GM12875 (cell line): ENCODE results near the gene FETUB.
"Not testable (repeated sequence)": the region's sequence is repeated elsewhere in the genome, so short reads cannot be mapped to it uniquely, and the experiment has no call there.

ENCODE experiments used
- H3K4me3 ChIP-seq: one replicate; pipeline ENCODE4 v1.5.1; 2011; ENCODE audit warnings: low read depth, low read length, control low read depth
- TF ChIP-seq, protein P1 (sequence below): IDR thresholded peaks from 2 replicates; pipeline ENCODE4 v1.5.1; 2011; ENCODE audit warnings: low read depth, mild to moderate bottlenecking, control low read depth, inconsistent platforms, low read length, moderate library complexity, borderline replicate concordance; ENCODE audit not compliant: insufficient read depth

The FETUB gene

DNA sequence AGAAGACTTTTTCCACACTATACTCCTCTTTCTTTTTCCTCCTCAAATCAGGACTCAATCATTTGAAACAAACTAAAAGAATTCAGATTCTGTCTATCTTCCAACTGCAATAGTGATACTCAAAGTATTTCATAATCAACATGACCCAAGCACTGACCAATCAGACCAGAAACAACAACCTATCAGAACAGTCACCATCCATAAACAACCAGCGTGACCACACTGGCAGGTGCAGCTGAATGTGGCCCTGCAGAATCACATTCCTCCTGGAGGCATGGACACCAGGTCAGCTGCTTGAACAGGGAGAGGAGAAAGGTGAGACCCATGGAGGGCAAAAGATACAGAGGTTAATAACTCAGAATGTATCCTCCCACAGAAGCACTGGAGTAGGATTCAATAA, 39.0 kb downstream of the FETUB start:
- H3K4me3 ChIP-seq, result no peak overlapping the region
- TF ChIP-seq, protein P1, sequence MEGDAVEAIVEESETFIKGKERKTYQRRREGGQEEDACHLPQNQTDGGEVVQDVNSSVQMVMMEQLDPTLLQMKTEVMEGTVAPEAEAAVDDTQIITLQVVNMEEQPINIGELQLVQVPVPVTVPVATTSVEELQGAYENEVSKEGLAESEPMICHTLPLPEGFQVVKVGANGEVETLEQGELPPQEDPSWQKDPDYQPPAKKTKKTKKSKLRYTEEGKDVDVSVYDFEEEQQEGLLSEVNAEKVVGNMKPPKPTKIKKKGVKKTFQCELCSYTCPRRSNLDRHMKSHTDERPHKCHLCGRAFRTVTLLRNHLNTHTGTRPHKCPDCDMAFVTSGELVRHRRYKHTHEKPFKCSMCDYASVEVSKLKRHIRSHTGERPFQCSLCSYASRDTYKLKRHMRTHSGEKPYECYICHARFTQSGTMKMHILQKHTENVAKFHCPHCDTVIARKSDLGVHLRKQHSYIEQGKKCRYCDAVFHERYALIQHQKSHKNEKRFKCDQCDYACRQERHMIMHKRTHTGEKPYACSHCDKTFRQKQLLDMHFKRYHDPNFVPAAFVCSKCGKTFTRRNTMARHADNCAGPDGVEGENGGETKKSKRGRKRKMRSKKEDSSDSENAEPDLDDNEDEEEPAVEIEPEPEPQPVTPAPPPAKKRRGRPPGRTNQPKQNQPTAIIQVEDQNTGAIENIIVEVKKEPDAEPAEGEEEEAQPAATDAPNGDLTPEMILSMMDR, result no peak

DNA sequence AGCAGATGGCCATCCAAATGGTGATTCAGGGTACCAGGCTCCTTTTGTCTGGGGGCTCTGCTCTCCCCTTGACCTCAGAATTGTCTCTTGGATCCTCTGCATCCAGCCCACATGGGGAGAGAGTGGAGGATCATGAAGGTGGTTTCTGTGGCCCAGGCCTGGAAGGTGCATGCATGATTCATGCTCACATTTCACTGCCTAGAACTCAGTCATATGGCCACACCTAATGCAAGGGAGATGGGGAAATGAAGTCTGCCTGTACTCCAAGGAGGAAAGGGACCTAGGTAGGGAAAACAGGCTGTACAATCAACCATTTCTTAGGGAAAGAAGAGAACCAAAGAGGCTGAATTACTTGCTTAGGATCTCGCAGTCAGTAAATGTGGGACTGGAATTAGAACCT, 40.7 kb downstream of the FETUB start:
- H3K4me3 ChIP-seq, result no peak overlapping the region
- TF ChIP-seq, protein P1, result no peak

DNA sequence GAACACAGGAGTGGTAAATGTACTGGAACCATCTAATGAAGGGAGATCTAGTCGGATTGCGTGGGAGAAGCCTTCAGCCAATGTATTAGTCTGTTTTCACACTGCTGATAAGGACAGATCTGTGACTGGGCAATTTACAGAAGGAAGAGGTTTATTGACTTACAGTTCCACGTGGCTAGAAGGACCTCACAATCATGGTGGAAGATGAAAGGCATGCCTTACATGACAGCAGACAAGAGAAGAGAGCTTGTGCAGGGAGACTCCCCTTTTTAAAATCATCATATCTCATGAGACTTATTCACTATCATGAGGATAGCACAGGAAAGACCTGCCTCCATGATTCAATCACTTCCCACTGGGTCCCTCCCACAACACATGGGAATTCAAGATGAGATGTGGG, 42.6 kb downstream of the FETUB start:
- no peak overlapping the region for H3K4me3 ChIP-seq
- TF ChIP-seq, protein P1, result no peak

DNA sequence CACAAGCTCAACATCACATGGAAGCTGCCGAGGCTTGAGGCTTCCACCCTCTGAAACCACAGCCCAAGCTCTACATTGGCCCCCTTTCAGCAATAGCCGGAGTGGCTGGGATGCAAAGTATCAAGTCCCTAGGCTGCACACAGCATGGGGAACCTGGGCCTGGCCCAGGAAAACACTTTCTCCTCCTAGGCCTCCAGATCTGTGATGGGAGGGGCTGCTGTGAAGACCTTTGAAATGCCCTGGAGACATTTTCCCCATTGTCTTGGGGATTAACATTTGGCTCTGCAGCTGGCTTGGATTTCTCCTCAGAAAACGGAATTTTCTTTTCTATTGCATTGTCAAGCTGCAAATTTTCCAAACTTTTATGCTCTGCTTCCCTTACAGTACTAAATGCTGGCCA, 43.8 kb downstream of the FETUB start:
- H3K4me3 ChIP-seq, result no peak overlapping the region
- TF ChIP-seq, protein P1, result no peak

DNA sequence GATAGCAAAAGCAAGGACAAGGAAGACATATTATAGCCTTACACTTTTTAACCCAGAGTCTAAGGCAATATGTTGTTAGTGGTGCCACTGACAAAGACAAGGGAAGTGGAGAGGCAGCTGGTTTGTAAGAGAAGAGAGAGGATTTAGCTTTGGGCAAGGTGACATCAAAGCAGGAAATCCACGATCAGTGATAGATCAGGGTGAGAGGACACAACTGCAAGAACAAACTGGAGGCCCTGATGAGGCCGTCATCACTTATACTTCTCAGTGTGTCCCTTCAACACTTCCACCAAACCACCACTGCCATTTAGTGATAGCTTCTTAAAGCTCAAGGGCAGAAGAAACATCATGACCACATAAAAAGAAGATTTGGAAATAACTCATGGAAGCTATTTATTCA, 46.3 kb downstream of the FETUB start:
- not testable (repeated sequence) for H3K4me3 ChIP-seq

DNA sequence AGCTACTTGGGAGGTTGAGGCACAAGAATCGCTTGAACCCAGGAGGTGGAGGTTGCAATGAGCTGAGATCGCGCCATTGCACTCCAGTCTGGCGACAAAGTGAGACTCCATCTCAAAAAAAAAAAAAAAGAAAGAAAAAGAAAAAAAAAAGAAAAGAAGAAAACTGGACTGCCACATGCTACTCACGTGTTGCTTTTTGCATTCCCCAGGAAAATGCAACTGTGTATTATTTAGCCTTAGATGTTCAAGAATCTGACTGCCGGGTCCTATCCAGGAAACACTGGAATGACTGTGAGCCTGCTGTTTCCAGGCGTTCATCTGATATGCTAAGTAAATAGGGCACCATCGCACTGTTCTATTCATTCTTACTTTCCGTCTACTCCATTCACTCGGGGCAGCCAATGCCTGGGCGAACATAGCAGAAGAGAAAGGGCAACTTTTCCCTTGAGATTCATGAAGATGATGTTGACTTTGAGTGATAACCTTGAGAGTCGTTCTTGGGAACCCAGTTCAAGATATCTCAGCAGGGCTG, 47.0 kb downstream of the FETUB start:
- no peak overlapping the region for H3K4me3 ChIP-seq
- TF ChIP-seq, protein P1, result no peak

DNA sequence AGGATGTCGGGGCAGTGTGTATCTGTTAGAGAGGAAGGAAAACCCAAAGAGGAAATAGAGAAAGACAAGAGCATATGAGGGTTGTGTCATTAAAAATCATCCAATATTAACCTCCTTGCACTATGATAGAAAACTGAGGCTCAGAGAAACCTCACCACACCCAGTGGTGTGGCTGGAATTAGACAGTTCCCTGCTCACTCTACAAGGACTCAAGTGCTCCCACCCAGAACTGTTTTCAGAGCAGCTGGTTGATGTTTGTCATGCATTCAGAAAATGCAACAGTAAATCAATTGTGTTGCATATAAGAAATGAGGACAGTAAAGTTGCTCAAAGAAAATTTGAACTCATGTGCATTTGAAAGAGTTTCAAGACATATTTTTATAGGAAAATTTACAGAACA, 50.1 kb downstream of the FETUB start:
- H3K4me3 ChIP-seq, result not testable (repeated sequence)

DNA sequence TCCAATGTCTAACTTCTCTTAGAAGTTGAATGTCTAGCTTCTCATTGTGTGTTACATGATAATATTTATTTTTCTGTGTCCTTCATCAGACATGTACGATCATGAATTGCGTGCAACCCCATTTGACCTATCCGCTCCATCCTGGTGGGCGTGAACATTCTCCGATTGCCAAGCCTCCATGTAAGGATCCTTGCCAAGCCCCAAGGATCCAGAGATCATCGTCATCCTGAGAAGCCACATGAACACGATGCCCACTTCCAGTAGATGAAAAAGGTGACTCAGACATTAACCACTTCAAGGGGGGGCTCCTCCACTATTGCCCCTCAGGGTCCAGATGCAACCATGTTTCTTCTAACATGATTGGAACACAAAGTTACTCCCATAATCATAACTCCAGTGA, 51.5 kb downstream of the FETUB start:
- TF ChIP-seq, protein P1, result no peak
- H3K4me3 ChIP-seq, result no peak overlapping the region
